SK-N-MC (cell line): ENCODE measurements around the gene C3orf38.

ENCODE experiments used
- EZH2 ChIP-seq: fragments of 200-600 bp; sonication (generic); IDR thresholded peaks from one replicate; pipeline ENCODE4 v1.6.1; 2017; ENCODE audit warnings: antibody characterized with exemption
- FOXP2 ChIP-seq: optimal IDR thresholded peaks from 2 replicates; pipeline ENCODE3; 2011; ENCODE audit warnings: mild to moderate bottlenecking, moderate library complexity; ENCODE audit not compliant: insufficient read depth; ENCODE audit errors: extremely low read length, control extremely low read depth
- POLR2AphosphoS5 ChIP-seq: IDR thresholded peaks from 2 replicates; pipeline ENCODE4 v1.6.1; 2012; ENCODE audit warnings: mild to moderate bottlenecking, low read depth, low read length, borderline replicate concordance

DNA sequence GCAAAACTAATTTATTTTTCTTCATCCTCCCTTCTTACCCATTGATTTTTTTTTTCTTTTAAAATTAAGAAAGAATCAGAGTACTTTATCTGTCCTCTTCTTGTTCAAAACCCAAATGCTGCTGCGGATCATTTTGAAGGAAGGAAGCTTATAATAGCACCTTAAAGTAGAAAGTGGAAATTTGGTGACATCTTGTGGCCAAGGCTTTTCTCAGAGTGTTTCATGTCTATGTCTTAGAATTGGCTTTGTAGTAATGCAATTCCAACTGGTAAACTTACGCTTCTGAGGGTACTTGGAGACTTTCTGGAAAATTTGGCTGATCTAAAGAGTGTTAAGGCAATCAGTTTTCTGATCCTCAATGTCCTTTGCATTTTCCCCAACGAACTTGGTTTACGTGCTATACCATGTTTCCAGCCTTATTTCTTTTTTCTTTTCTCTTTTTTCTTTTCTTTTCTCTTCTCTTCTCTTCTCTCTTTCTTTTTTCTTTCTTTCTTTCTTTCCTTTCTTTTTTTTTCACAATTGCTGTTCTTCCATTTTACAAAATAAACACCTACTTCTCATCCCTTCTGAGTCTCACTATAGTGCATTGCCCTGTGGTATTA is 30.7 kb downstream of the C3orf38 start:
- TF ChIP-seq EZH2 (no peak), POLR2AphosphoS5 (no peak), FOXP2 (no peak)
